Endometrial microvascular endothelial cells (primary cell): ENCODE results near the gene MYLK2. TPM values are rescaled to one million over a fixed set of nuclear protein-coding genes. Genes with fewer than 3 reads are reported as not detected.
"Not testable (repeated sequence)": the region's sequence is repeated elsewhere in the genome, so short reads cannot be mapped to it uniquely, and the experiment has no call there.

Source experiments
- in situ Hi-C: cut with HindIII; loops from 2 replicates; pipeline ENCODE4 v1.10.0; 2017; ENCODE audit warnings: low sequenced_read_pairs, low pct_unique_long_range_greater_than_20kb; ENCODE audit errors: inconsistent ontology term
- total RNA-seq: library from RNA; depleted of rRNA; stranded (reverse); fragments of >200 nt; gene quantifications from one replicate; pipeline ENCODE4 v1.2.3, GENCODE V29; 2015; ENCODE audit errors: inconsistent ontology term

The MYLK2 gene
- total RNA-seq, 1 donor from 2014 or later: 1.0 TPM

DNA sequence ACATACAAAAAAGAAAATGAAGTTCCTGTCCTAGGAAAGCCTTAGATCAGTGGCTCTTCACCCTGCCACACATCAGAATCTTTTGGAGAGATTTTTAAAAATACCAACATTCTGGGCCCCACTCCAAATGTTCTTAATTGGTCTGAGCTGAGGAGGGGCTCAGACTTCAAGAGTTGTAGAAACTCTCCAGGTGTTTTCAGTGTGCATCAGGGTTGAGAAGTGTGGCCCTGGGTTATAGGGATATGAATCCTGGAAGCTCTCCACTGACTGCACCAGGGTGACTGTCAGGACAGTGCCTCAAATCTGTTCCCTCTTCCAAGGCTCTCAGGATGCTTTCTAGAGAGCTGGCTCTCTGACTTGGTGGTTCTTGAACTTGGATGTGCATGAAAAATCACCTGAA is 5.5 kb upstream of the MYLK2 start:
- in situ Hi-C loops: no loop called here

DNA sequence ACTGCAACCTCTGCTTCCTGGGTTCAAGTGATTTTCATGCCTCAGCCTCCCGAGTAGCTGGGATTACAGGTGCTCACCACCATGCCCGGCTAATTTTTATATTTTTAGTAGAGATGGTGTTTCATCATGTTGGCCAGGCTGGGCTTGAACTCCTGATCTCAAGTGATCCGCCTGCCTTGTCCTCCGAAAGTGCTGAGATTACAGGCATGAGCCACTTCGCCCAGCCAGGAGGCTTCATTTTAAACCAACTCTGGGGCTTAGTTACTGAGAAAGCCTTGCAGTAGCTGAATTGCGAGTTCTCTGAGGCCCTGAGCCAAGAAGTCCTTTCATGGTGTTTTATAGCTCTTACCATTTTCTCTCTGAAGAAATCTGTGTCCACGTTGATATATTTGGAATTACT is 5.0 kb upstream of the MYLK2 start:
- in situ Hi-C loops: not testable (repeated sequence)

DNA sequence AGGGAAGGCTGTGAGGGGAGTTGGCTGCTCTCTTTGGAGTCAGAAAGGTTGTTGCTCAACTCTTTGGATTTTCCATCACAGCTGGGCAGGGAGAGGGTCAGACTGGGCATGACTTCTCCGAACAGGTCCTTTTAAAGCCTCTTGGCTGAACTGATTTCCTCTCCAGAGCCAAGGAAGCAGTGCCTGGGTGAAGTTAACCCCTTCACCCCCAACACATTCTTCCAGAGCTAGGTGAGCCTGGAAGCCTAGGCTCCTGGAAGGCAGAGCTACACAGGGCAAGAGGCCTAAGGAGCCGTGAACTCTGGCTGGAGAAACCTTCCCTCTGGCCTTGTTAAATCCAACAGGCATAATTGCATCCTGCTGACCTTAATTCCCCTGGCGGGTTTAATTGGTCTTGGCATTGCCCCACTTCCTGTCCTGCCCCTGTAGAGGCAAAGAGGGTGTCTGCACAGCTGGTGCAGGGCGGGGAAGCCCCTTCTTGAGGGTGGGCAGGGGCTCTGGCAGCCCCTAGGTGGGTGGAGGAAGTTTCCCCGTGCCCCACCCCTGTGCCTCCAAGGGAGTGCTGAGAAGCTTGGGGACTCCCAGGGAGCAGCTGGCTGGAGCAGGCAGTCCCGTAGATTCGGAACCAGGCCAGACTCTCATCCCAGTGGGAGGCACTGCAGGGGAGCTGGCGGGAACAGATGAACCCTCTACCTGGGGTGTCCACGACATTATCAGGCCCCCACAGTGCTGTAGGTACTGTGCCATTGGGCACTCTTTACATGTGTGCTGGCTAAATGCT is 3.6 kb upstream of the MYLK2 start:
- in situ Hi-C loops: no loop called here

GRCh38 chr20:31816221-31816620 is 2.9 kb upstream of the MYLK2 start:
- in situ Hi-C loops: no loop called here

GRCh38 chr20:31817461-31817860 is 1.7 kb upstream of the MYLK2 start:
- in situ Hi-C loops: no loop called here

- in situ Hi-C loops: no loop called here
Observed at GRCh38 chr20:31818376-31818908, 714 bp upstream of the MYLK2 start.

- in situ Hi-C loops: no loop called here
Observed at GRCh38 chr20:31820228-31820627, 1.1 kb downstream of the MYLK2 start.

- in situ Hi-C loops: no loop called here
Observed at GRCh38 chr20:31821427-31821826, 2.3 kb downstream of the MYLK2 start.

- in situ Hi-C loops: no loop called here
Observed at GRCh38 chr20:31822421-31823330, 3.5 kb downstream of the MYLK2 start.

GRCh38 chr20:31823360-31824124 is 4.4 kb downstream of the MYLK2 start:
- in situ Hi-C loops: no loop called here

DNA sequence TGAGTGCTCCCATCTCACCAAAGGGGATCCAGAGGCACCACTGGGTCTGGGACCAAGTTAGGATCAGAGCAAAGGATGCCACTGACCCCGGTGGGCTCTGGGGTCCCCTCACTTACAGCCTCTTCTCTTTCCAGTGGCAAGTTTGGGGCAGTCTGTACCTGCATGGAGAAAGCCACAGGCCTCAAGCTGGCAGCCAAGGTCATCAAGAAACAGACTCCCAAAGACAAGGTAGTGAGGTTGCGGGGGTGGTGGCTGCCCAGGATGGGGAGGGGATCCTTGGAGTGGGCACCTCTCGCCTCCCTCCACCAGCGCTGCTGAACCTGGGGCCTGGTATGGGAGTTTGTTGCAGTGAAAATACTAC is 4.9 kb downstream of the MYLK2 start:
- in situ Hi-C loops: no loop called here

- in situ Hi-C loops: no loop called here
Observed at GRCh38 chr20:31824554-31825313, 5.6 kb downstream of the MYLK2 start.

GRCh38 chr20:31826074-31826473 is 6.9 kb downstream of the MYLK2 start:
- in situ Hi-C loops: no loop called here

- in situ Hi-C loops: no loop called here
Observed at GRCh38 chr20:31827059-31827458, 7.9 kb downstream of the MYLK2 start.

GRCh38 chr20:31828016-31828415 is 8.9 kb downstream of the MYLK2 start:
- in situ Hi-C loops: not testable (repeated sequence)

DNA sequence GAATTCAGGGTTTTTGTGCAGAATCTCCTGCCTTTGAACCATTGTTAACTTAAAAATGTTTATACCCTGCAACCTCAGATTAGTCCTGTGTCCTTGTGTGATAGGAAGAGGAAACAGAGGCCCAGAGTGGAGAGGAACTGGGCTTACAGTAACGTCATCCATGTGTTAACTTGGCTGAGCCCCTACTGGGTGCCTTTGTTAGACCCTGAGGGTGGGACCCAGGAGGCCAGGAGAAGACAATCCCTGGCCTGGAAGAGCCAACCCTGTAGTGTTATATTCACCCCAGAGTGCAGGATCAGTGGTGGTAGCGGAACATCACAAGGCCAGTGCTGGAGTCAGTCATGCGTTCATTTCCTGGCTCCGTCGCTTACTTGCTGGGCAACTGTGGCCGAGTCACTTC is 10.6 kb downstream of the MYLK2 start:
- in situ Hi-C loops: no loop called here

- in situ Hi-C loops: no loop called here
Observed at GRCh38 chr20:31830406-31830981, 11.3 kb downstream of the MYLK2 start.

- in situ Hi-C loops: no loop called here
Observed at GRCh38 chr20:31831211-31831610, 12.1 kb downstream of the MYLK2 start.
